ENCODE data around the gene CHST7. TPM values are rescaled to one million over a fixed set of nuclear protein-coding genes. Genes with fewer than 3 reads are reported as not detected.

Gene CHST7
- total and polyA plus RNA-seq, 2 of the 8 experiments (the other 6 are each of a cell fraction or from before 2014, with no cell fraction given): 7.9 to 14.1 TPM

DNA sequence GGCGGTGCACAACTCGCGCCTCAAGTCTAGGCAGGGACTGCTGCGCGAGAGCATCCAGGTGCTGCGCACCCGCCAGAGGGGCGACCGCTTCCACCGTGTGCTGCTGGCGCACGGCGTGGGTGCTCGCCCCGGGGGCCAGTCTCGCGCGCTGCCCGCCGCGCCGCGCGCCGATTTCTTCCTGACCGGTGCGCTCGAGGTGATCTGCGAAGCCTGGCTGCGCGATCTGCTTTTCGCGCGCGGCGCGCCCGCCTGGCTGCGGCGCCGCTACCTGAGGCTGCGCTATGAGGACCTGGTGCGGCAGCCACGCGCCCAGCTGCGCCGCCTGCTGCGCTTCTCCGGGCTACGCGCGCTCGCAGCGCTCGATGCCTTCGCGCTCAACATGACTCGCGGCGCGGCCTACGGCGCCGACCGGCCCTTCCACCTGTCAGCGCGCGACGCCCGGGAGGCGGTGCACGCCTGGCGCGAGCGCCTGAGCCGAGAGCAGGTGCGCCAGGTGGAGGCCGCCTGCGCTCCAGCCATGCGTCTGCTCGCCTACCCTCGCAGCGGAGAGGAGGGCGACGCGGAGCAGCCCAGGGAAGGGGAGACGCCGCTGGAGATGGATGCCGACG, 1.3 kb downstream of the CHST7 start:
- no peak for FAIRE-seq

More for the DNA sequence above, 1.3 kb downstream of the CHST7 start:
- peaks cover 0 to 40% of the 10 kb centered on the region in 2 experiments; a peak in 2 of 4 replicates for H3K79me2 ChIP-seq (ENCODE audit: control insufficient read depth in 1 of 2, insufficient read depth in 2 of 2, low read length in 2 of 2)
- H2AK5ac ChIP-seq (ENCODE audit: low read depth, low read length): 0 out of 2 replicates have a peak overlapping the region, but pooled peaks have one; percentile 65
- peak overlapping the region in 2 of 4 experiments; percentile 47 to 57; a peak in 4 of 7 replicates for H3K9ac ChIP-seq (replicated peaks in 1 of 4; ENCODE audit: extremely low read depth in 1 of 4, low read depth in 3 of 4, low read length in 3 of 4)
- TF ChIP-seq, protein P1, sequence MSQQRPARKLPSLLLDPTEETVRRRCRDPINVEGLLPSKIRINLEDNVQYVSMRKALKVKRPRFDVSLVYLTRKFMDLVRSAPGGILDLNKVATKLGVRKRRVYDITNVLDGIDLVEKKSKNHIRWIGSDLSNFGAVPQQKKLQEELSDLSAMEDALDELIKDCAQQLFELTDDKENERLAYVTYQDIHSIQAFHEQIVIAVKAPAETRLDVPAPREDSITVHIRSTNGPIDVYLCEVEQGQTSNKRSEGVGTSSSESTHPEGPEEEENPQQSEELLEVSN (IDR thresholded peaks at IDR 0.05): peak; percentile 78
- TF ChIP-seq, protein P2, sequence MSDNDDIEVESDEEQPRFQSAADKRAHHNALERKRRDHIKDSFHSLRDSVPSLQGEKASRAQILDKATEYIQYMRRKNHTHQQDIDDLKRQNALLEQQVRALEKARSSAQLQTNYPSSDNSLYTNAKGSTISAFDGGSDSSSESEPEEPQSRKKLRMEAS (IDR thresholded peaks at IDR 0.05): peak; percentile 84
- TF ChIP-seq RXRA (IDR thresholded peaks at IDR 0.05; ENCODE audit: insufficient read depth, low read depth, low read length) (no peak), RAD21 (IDR thresholded peaks at IDR 0.05 in 1 of 2, conservative IDR thresholded peaks at IDR 0.05 in 1 of 2; ENCODE audit: low read depth in 2 of 2, low read length in 2 of 2) (0 out of 4 replicates have a peak, but pooled peaks of 1 of the 2 experiments have one; percentile 1), KDM4A (IDR thresholded peaks at IDR 0.05; ENCODE audit: low read depth, low read length, severe bottlenecking) (peak; percentile 54), PHF8 (conservative IDR thresholded peaks at IDR 0.05; ENCODE audit: low read depth, low read length) (0 out of 2 replicates have a peak, but pooled peaks have one; percentile 15)
- H3K79me1 ChIP-seq (ENCODE audit: low read depth, low read length): no peaks in the 10 kb centered on the region
- 0 out of 2 replicates have a peak overlapping the region, but pooled peaks have one; percentile 25 for H4K8ac ChIP-seq (ENCODE audit: extremely low read depth, insufficient read depth, low read length)
- H2BK15ac ChIP-seq (ENCODE audit: low read length): no peak overlapping the region
- no peaks in the 10 kb centered on the region for H3K9me3 ChIP-seq (ENCODE audit: insufficient read depth in 2 of 2, low read depth in 1 of 2, low read length in 1 of 2)
- POLR2A ChIA-PET (ENCODE audit: partially characterized antibody): no interaction called here
- no peak overlapping the region; the same call in 1 of the 2 replicates for H3K18ac ChIP-seq (ENCODE audit: extremely low read depth, low read length)
- H2AFZ ChIP-seq (ENCODE audit: low read length): no peak overlapping the region
- no peak overlapping the region for H3K4ac ChIP-seq (replicated peaks; ENCODE audit: insufficient read length, low read depth, low read length)
- H3K4me2 ChIP-seq (ENCODE audit: insufficient read depth in 1 of 2, low read depth in 2 of 2, low read length in 2 of 2): peak overlapping the region; percentile 73 to 97
- H3K27me3 ChIP-seq (replicated peaks in 1 of 4; ENCODE audit: control insufficient read depth in 3 of 4, extremely low read depth in 1 of 4, insufficient read depth in 3 of 4, low read length in 3 of 4): no peaks in the 10 kb centered on the region; a peak in 1 of 7 replicates
- H3K4me3 ChIP-seq (ENCODE audit: extremely low read depth in 1 of 4, insufficient read depth in 2 of 4, low read depth in 3 of 4, low read length in 4 of 4): peak overlapping the region; percentile 64 to 81 (median 70)
- no peak overlapping the region for H2BK120ac ChIP-seq (replicated peaks; ENCODE audit: low read depth, low read length)
- no peak overlapping the region for H3K56ac ChIP-seq (replicated peaks; ENCODE audit: insufficient read length, low read depth, low read length)
- H3K4me1 ChIP-seq (replicated peaks in 1 of 4; ENCODE audit: control insufficient read depth in 3 of 4, insufficient read depth in 4 of 4, low read length in 3 of 4): peaks cover 0 to 12% (median 3%) of the 10 kb centered on the region in 4 experiments; a peak in 3 of 7 replicates
- no peak overlapping the region for H2BK20ac ChIP-seq (ENCODE audit: low read length)
- H2BK5ac ChIP-seq (ENCODE audit: low read depth, low read length): no peak overlapping the region
- 2% methylated on average over 33 of the region's 90 CpGs; no CpG with 5 or more reads in 1 of the 2 experiments for WGBS, 2 experiments (ENCODE audit: extremely low coverage in 1 of 2, insufficient coverage in 1 of 2, insufficient read length in 1 of 2, insufficient replicate concordance in 2 of 2, low coverage in 1 of 2, low lambda C conversion rate in 2 of 2, missing lambda C conversion rate in 1 of 2)
- peaks cover 0 to 8% of the 10 kb centered on the region in 2 experiments for H4K20me1 ChIP-seq (replicated peaks in 1 of 2; ENCODE audit: control insufficient read depth in 1 of 2, insufficient read depth in 2 of 2, low read length in 2 of 2)
- H4K91ac ChIP-seq (replicated peaks; ENCODE audit: insufficient read length, low read length): peak overlapping the region; percentile 73
- H3K36me3 ChIP-seq (ENCODE audit: control insufficient read depth in 2 of 4, insufficient read depth in 4 of 4, low read length in 3 of 4): no peaks in the 10 kb centered on the region; a peak in 1 of 8 replicates
- H3K27ac ChIP-seq (ENCODE audit: low read depth, low read length): no peak overlapping the region
- no peak overlapping the region for H3K14ac ChIP-seq (ENCODE audit: insufficient read length)
- H3K23me2 ChIP-seq (ENCODE audit: low read depth, low read length): peaks cover 6% of the 10 kb centered on the region
- no peak overlapping the region for H4K5ac ChIP-seq (ENCODE audit: insufficient read length, low read depth, low read length)
- H2BK12ac ChIP-seq (ENCODE audit: low read depth, low read length): no peak overlapping the region; the same call in 1 of the 2 replicates
- DNase-seq (ENCODE audit: low read depth in 1 of 2, low spot score in 2 of 2): no peak
- CTCF ChIA-PET (ENCODE audit: partially characterized antibody): interaction anchor here (0.6 kb wide), 1 partner anchor 95 kb away, joined by 3 read pairs; no protein-coding TSS in a partner anchor
- no peak overlapping the region for H3K23ac ChIP-seq (ENCODE audit: insufficient read length)

Data from H1 (cell line).